CD14-positive monocyte (primary cell): ENCODE data around the gene SGCE. TPM values are rescaled to one million over a fixed set of nuclear protein-coding genes. Genes with fewer than 3 reads are reported as not detected.

Experiments
- DNase-seq, 3 donors: peaks; one replicate each; pipeline ENCODE4 v3.0.0-alpha.2; 2011 to 2022
- H2AFZ ChIP-seq: 2 replicates; pipeline ENCODE4 v1.6.0; 2012; ENCODE audit warnings: mild to moderate bottlenecking, low read depth, low read length, inconsistent platforms; ENCODE audit not compliant: insufficient read depth, poor library complexity, severe bottlenecking
- H3K27ac ChIP-seq, 2 donors: 1 replicate in 1 of 2; 2 replicates in 1 of 2; pipeline ENCODE4 v1.5.1; 2012 to 2013; ENCODE audit warnings: low read length in 2 of 2, control low read depth in 1 of 2, inconsistent platforms in 1 of 2, low read depth in 1 of 2, mild to moderate bottlenecking in 1 of 2
- H3K27me3 ChIP-seq, 2 donors: one replicate each; pipeline versions ENCODE4 v1.6.0 to v1.6.1; 2011 to 2013; ENCODE audit warnings: low read length in 2 of 2; ENCODE audit not compliant: control insufficient read depth in 2 of 2, insufficient read depth in 2 of 2
- H3K36me3 ChIP-seq, 2 donors: replicated peaks in 1 of 2; 1 replicate in 1 of 2; 2 replicates in 1 of 2; pipeline versions ENCODE4 v1.5.1 to v1.6.1; 2012 to 2013; ENCODE audit warnings: low read length in 2 of 2, control low read depth in 1 of 2, inconsistent platforms in 1 of 2, mild to moderate bottlenecking in 1 of 2; ENCODE audit not compliant: insufficient read depth in 2 of 2, control insufficient read depth in 1 of 2
- H3K4me1 ChIP-seq, 2 donors: 1 replicate in 1 of 2; 2 replicates in 1 of 2; pipeline versions ENCODE4 v1.5.1 to v1.6.1; 2012 to 2013; ENCODE audit warnings: low read length in 2 of 2, control low read depth in 1 of 2, inconsistent platforms in 1 of 2, mild to moderate bottlenecking in 1 of 2, moderate library complexity in 1 of 2; ENCODE audit not compliant: insufficient read depth in 2 of 2, control insufficient read depth in 1 of 2
- H3K4me2 ChIP-seq: replicated peaks from 2 replicates; pipeline ENCODE3; 2012; ENCODE audit warnings: low read length, moderate library complexity, mild to moderate bottlenecking; ENCODE audit not compliant: poor library complexity, severe bottlenecking; ENCODE audit errors: extremely low read depth
- H3K4me3 ChIP-seq, 3 experiments: fragments of 200-600 bp in 1 of 3; sonication (generic) in 1 of 3; replicated peaks in 1 of 3; 1 replicate in 2 of 3; 2 replicates in 1 of 3; pipeline ENCODE4 v1.5.1; 2011 to 2013; ENCODE audit warnings: low read length in 3 of 3, mild to moderate bottlenecking in 3 of 3, control low read depth in 2 of 3, low read depth in 2 of 3, inconsistent platforms in 1 of 3, moderate library complexity in 1 of 3
- H3K79me2 ChIP-seq: 2 replicates; pipeline ENCODE4 v1.6.0; 2012; ENCODE audit warnings: mild to moderate bottlenecking, control low read depth, inconsistent platforms, low read length, moderate library complexity; ENCODE audit not compliant: insufficient read depth
- H3K9ac ChIP-seq: 2 replicates; pipeline ENCODE4 v1.6.0; 2017; ENCODE audit warnings: low read length, mild to moderate bottlenecking; ENCODE audit not compliant: insufficient read depth, poor library complexity, severe bottlenecking
- H3K9me3 ChIP-seq, 2 donors: replicated peaks in 1 of 2; 1 replicate in 1 of 2; 2 replicates in 1 of 2; pipeline versions ENCODE4 v1.5.1 to v1.6.1; 2012 to 2013; ENCODE audit warnings: low read length in 2 of 2, control low read depth in 1 of 2; ENCODE audit not compliant: control insufficient read depth in 1 of 2, insufficient read depth in 1 of 2
- H4K20me1 ChIP-seq: 2 replicates; pipeline ENCODE4 v1.6.0; 2012; ENCODE audit warnings: mild to moderate bottlenecking, low read length, control low read depth, moderate library complexity; ENCODE audit not compliant: insufficient read depth
- H3K27ac Mint-ChIP-seq, 7 donors: one replicate each; pipeline ENCODE4 v1.8.0; 2020; ENCODE audit warnings: mild to moderate bottlenecking in 7 of 7, mixed read lengths in 7 of 7, moderate library complexity in 6 of 7, inconsistent platforms in 2 of 7
- H3K27me3 Mint-ChIP-seq, 3 donors: one replicate each; pipeline ENCODE4 v1.8.0; 2021 to 2022; ENCODE audit warnings: low read depth in 3 of 3, mild to moderate bottlenecking in 3 of 3, mixed read lengths in 3 of 3, moderate library complexity in 3 of 3, inconsistent platforms in 1 of 3
- H3K36me3 Mint-ChIP-seq, 2 donors: one replicate each; pipeline ENCODE4 v1.8.0; 2020; ENCODE audit warnings: mixed read lengths in 2 of 2, inconsistent platforms in 1 of 2, mild to moderate bottlenecking in 1 of 2
- H3K4me1 Mint-ChIP-seq: one replicate; pipeline ENCODE4 v1.8.0; 2020; ENCODE audit warnings: mild to moderate bottlenecking, mixed read lengths
- H3K4me3 Mint-ChIP-seq, 2 donors: one replicate each; pipeline ENCODE4 v1.8.0; 2020; ENCODE audit warnings: mild to moderate bottlenecking in 2 of 2, mixed read lengths in 2 of 2, moderate library complexity in 1 of 2
- H3K9me3 Mint-ChIP-seq, 7 donors: one replicate each; pipeline ENCODE4 v1.8.0; 2020 to 2022; ENCODE audit warnings: mixed read lengths in 7 of 7, mild to moderate bottlenecking in 6 of 7, moderate library complexity in 6 of 7, inconsistent platforms in 2 of 7
- WGBS: methylation state at CpG from one replicate; pipeline ENCODE4 v1.1.5; 2013; ENCODE audit warnings: missing lambda C conversion rate; ENCODE audit not compliant: insufficient coverage; 5-methylcytosine and 5-hydroxymethylcytosine counted together
- intact Hi-C, 2 donors: fragments of 100-400 bp; cut with micrococcal nuclease; formaldehyde crosslinking; loops; one replicate each; pipeline versions ENCODE4 v1.15.0 to v1.15.1; 2023
- polyA plus RNA-seq, 3 donors: library from polyadenylated mRNA; depleted of rRNA in 1 of 3; unstranded in 2 of 3; stranded (reverse) in 1 of 3; fragments of 300-500 nt in 2 of 3; fragments of >200 nt in 1 of 3; fragmentation: Illumina TruSeq in 2 of 3; gene quantifications; 1 replicate in 2 of 3; 2 replicates in 1 of 3; pipeline ENCODE4 v1.2.3, GENCODE V29; 2012 to 2021
- TF ChIP-seq, protein P1 (sequence below): fragments of 200-600 bp; IDR thresholded peaks from one replicate; pipeline ENCODE4 v1.8.0; 2022; ENCODE audit warnings: antibody characterized with exemption, mild to moderate bottlenecking

SGCE gene
- polyA plus RNA-seq, 3 donors = not detected

DNA sequence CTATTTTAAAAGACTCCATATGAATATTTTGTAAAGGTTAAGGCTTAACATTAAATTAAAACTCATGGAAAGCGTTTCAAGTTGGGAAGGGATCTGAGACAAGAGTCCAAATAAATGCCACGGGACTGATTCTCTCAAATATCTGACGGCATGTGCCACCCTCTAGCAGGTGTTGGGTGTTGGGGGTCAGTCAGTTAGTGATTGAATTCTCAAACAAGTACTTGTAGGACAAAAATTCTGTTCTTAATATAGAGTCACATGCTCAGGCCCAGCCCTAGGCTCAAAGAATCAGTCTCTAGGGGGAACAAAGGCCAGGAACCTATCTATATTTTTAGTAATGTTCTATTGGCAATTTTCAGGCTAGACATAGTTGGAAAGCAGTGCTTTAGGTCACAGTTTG lies 39.1 kb downstream of the SGCE start:
- DNase-seq = no peak
- no CpG with 5 or more reads among the region's 3 CpGs for WGBS
- Histone ChIP-seq H3K27ac (no peak overlapping the region), H3K79me2 (no peaks in the 10 kb centered on the region), H3K4me1 (no peaks in the 10 kb centered on the region), H3K27me3 (no peaks in the 10 kb centered on the region), H3K4me2 (no peak overlapping the region), H3K9me3 (no peaks in the 10 kb centered on the region), H4K20me1 (no peaks in the 10 kb centered on the region), H3K9ac (no peak overlapping the region), H3K36me3 (no peaks in the 10 kb centered on the region), H3K4me3 (no peak overlapping the region), H2AFZ (no peak overlapping the region)
- peaks cover 4% of the 10 kb centered on the region for H3K4me1 Mint-ChIP-seq
- H3K36me3 Mint-ChIP-seq = no peaks in the 10 kb centered on the region
- peaks cover 0 to 2% (median 0%) of the 10 kb centered on the region in 7 donors for H3K9me3 Mint-ChIP-seq
- H3K27ac Mint-ChIP-seq = no peak overlapping the region
- no peak overlapping the region for H3K4me3 Mint-ChIP-seq
- peaks cover 0 to 1% (median 0%) of the 10 kb centered on the region in 3 donors for H3K27me3 Mint-ChIP-seq
- TF ChIP-seq, protein P1, sequence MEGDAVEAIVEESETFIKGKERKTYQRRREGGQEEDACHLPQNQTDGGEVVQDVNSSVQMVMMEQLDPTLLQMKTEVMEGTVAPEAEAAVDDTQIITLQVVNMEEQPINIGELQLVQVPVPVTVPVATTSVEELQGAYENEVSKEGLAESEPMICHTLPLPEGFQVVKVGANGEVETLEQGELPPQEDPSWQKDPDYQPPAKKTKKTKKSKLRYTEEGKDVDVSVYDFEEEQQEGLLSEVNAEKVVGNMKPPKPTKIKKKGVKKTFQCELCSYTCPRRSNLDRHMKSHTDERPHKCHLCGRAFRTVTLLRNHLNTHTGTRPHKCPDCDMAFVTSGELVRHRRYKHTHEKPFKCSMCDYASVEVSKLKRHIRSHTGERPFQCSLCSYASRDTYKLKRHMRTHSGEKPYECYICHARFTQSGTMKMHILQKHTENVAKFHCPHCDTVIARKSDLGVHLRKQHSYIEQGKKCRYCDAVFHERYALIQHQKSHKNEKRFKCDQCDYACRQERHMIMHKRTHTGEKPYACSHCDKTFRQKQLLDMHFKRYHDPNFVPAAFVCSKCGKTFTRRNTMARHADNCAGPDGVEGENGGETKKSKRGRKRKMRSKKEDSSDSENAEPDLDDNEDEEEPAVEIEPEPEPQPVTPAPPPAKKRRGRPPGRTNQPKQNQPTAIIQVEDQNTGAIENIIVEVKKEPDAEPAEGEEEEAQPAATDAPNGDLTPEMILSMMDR = no peak
- intact Hi-C loops = no loop called here

DNA sequence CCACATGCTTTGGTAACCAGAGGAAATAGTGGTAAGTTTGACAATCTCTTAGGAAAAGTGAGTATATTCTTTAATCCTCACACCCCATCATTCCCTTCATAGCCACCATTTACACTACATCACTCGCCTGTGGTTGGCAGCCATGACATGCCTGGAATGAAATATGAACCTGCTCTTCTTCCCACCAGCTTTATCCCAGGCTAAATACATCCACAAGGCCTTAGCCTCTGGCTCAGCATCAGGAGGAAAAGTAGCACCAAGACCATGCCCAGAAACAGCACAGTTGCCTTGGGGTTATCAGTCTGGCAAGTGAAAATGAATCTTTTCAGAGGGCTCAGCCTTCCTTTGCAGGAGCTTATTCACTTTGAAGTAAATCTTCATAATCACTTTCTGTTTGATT lies 40.3 kb downstream of the SGCE start:
- Histone ChIP-seq H3K4me1 (no peaks in the 10 kb centered on the region), H4K20me1 (no peaks in the 10 kb centered on the region), H2AFZ (no peak overlapping the region), H3K79me2 (no peaks in the 10 kb centered on the region), H3K27ac (no peak overlapping the region), H3K27me3 (no peaks in the 10 kb centered on the region), H3K4me2 (no peak overlapping the region), H3K4me3 (no peak overlapping the region), H3K9ac (no peak overlapping the region), H3K36me3 (no peaks in the 10 kb centered on the region), H3K9me3 (no peaks in the 10 kb centered on the region)
- Mint-ChIP-seq H3K4me3 (no peak overlapping the region), H3K4me1 (peaks cover 2% of the 10 kb centered on the region), H3K27me3 (peaks cover 0 to 1% (median 0%) of the 10 kb centered on the region in 3 donors), H3K36me3 (no peaks in the 10 kb centered on the region), H3K9me3 (peaks cover 0 to 2% (median 0%) of the 10 kb centered on the region in 7 donors), H3K27ac (no peak overlapping the region)
- WGBS = no CpG with 5 or more reads among the region's 1 CpG
- no peak for DNase-seq
- TF ChIP-seq, protein P1 = no peak
- intact Hi-C loops = no loop called here
